Neural progenitor cell (in vitro differentiated cells): ENCODE data around the gene PIK3CB. TPM values are rescaled to one million over a fixed set of nuclear protein-coding genes. Genes with fewer than 3 reads are reported as not detected.

ENCODE experiments used
- DNase-seq: peaks from one replicate; pipeline ENCODE4 v3.0.0-alpha.2; 2016; ENCODE audit warnings: low spot score
- H2AFZ ChIP-seq: fragments of 200-600 bp; sonication (generic); replicated peaks from 2 replicates; pipeline ENCODE4 v1.6.1; 2016; ENCODE audit warnings: antibody characterized with exemption
- H3F3A ChIP-seq: fragments of 200-600 bp; sonication (generic); 2 replicates; pipeline ENCODE4 v1.6.1; 2016; ENCODE audit warnings: antibody characterized with exemption, low read depth
- H3K27ac ChIP-seq: fragments of 200-600 bp; sonication (generic); 2 replicates; pipeline ENCODE4 v1.5.1; 2016; ENCODE audit warnings: mild to moderate bottlenecking
- H3K27me3 ChIP-seq: fragments of 200-600 bp; sonication (generic); 2 replicates; pipeline ENCODE4 v1.6.1; 2016; ENCODE audit warnings: mild to moderate bottlenecking, moderate library complexity
- H3K36me3 ChIP-seq: fragments of 200-600 bp; sonication (generic); 2 replicates; pipeline ENCODE4 v1.5.1; 2016
- H3K4me1 ChIP-seq: fragments of 200-600 bp; sonication (generic); 2 replicates; pipeline ENCODE4 v1.6.1; 2016; ENCODE audit warnings: mixed run types
- H3K4me2 ChIP-seq: fragments of 200-600 bp; sonication (generic); 2 replicates; pipeline ENCODE4 v1.6.1; 2016
- H3K4me3 ChIP-seq: fragments of 200-600 bp; sonication (generic); 2 replicates; pipeline ENCODE4 v1.5.1; 2016
- H3K79me2 ChIP-seq: fragments of 200-600 bp; sonication (generic); 2 replicates; pipeline ENCODE4 v1.6.1; 2016; ENCODE audit warnings: low read depth
- H3K9ac ChIP-seq: fragments of 200-600 bp; sonication (generic); 2 replicates; pipeline ENCODE4 v1.6.1; 2016
- H3K9me3 ChIP-seq: fragments of 200-600 bp; sonication (generic); 2 replicates; pipeline ENCODE4 v1.5.1; 2016; ENCODE audit warnings: low read depth
- H4K20me1 ChIP-seq: fragments of 200-600 bp; sonication (generic); 2 replicates; pipeline ENCODE4 v1.6.1; 2016; ENCODE audit warnings: low read depth
- H3K27ac Mint-ChIP-seq: 3 replicates; pipeline ENCODE4 v1.8.0; 2021; ENCODE audit warnings: mixed read lengths
- H3K27me3 Mint-ChIP-seq: 2 replicates; pipeline ENCODE4 v1.8.0; 2022; ENCODE audit warnings: low read depth, mild to moderate bottlenecking, inconsistent platforms, moderate library complexity, mixed read lengths; ENCODE audit not compliant: insufficient read depth
- H3K36me3 Mint-ChIP-seq: 3 replicates; pipeline ENCODE4 v1.8.0; 2021; ENCODE audit warnings: mixed read lengths
- H3K4me1 Mint-ChIP-seq: 3 replicates; pipeline ENCODE4 v1.8.0; 2021; ENCODE audit warnings: mixed read lengths
- H3K4me3 Mint-ChIP-seq: 3 replicates; pipeline ENCODE4 v1.8.0; 2021; ENCODE audit warnings: mild to moderate bottlenecking, moderate library complexity, mixed read lengths
- H3K9me3 Mint-ChIP-seq: 3 replicates; pipeline ENCODE4 v1.8.0; 2020; ENCODE audit warnings: mixed read lengths
- CTCF ChIP-seq: fragments of 200-600 bp; sonication (generic); IDR thresholded peaks from 2 replicates; pipeline ENCODE4 v1.5.1; 2017; ENCODE audit warnings: antibody characterized with exemption, mild to moderate bottlenecking
- EZH2 ChIP-seq: fragments of 200-600 bp; sonication (generic); IDR thresholded peaks from 2 replicates; pipeline ENCODE4 v1.6.1; 2017; ENCODE audit warnings: antibody characterized with exemption, mild to moderate bottlenecking, moderate library complexity
- EZH2phosphoT487 ChIP-seq: fragments of 200-600 bp; sonication (generic); IDR thresholded peaks from 2 replicates; pipeline ENCODE4 v1.6.1; 2017; ENCODE audit warnings: antibody characterized with exemption
- total RNA-seq: library from RNA; depleted of rRNA; stranded (reverse); fragments of >200 nt; gene quantifications from 2 replicates; pipeline ENCODE4 v1.2.3, GENCODE V29; 2015; ENCODE audit warnings: low replicate concordance

The PIK3CB gene
- total RNA-seq, 1 donor from 2014 or later, result 17.7 TPM

GRCh38 chr3:138678874-138679392 lies 155.8 kb downstream of the PIK3CB start:
- Histone ChIP-seq H2AFZ (no peak overlapping the region), H3F3A (no peaks in the 10 kb centered on the region), H3K79me2 (no peaks in the 10 kb centered on the region), H3K4me3 (no peak overlapping the region), H3K36me3 (peaks cover 9% of the 10 kb centered on the region), H3K9ac (no peak overlapping the region), H3K27me3 (no peaks in the 10 kb centered on the region), H3K4me1 (no peaks in the 10 kb centered on the region), H3K27ac (no peak overlapping the region), H3K4me2 (no peak overlapping the region), H4K20me1 (no peaks in the 10 kb centered on the region), H3K9me3 (no peaks in the 10 kb centered on the region)
- peak overlapping the region; percentile 46 for H3K27ac Mint-ChIP-seq
- no peak overlapping the region for H3K4me3 Mint-ChIP-seq
- H3K27me3 Mint-ChIP-seq, result no peaks in the 10 kb centered on the region
- DNase-seq, result no peak
- TF ChIP-seq CTCF (no peak), EZH2 (no peak), EZH2phosphoT487 (no peak)
- peaks cover 20% of the 10 kb centered on the region for H3K9me3 Mint-ChIP-seq
- H3K4me1 Mint-ChIP-seq, result peaks cover 2% of the 10 kb centered on the region
- peaks cover 28% of the 10 kb centered on the region for H3K36me3 Mint-ChIP-seq

- H3K36me3 ChIP-seq, result peaks cover 9% of the 10 kb centered on the region
- Mint-ChIP-seq H3K27ac (no peak overlapping the region), H3K9me3 (peaks cover 21% of the 10 kb centered on the region), H3K4me1 (peaks cover 7% of the 10 kb centered on the region), H3K4me3 (no peak overlapping the region), H3K27me3 (no peaks in the 10 kb centered on the region), H3K36me3 (peaks cover 35% of the 10 kb centered on the region)
- H3K9ac ChIP-seq, result no peak overlapping the region
- no peak overlapping the region for H3K4me3 ChIP-seq
- no peak for DNase-seq
- H4K20me1 ChIP-seq, result no peaks in the 10 kb centered on the region
- H3K4me2 ChIP-seq, result no peak overlapping the region
- no peaks in the 10 kb centered on the region for H3K4me1 ChIP-seq
- H3F3A ChIP-seq, result no peaks in the 10 kb centered on the region
- H3K27ac ChIP-seq, result no peak overlapping the region
- H3K79me2 ChIP-seq, result no peaks in the 10 kb centered on the region
- no peaks in the 10 kb centered on the region for H3K9me3 ChIP-seq
- TF ChIP-seq EZH2phosphoT487 (no peak), EZH2 (no peak), CTCF (no peak)
- no peaks in the 10 kb centered on the region for H3K27me3 ChIP-seq
- H2AFZ ChIP-seq, result no peak overlapping the region
These were observed 156.6 kb downstream of the PIK3CB start for GRCh38 chr3:138678086-138678485.

GRCh38 chr3:138675393-138675792 lies 159.3 kb downstream of the PIK3CB start:
- Mint-ChIP-seq H3K9me3 (peaks cover 21% of the 10 kb centered on the region), H3K4me3 (no peak overlapping the region), H3K27ac (no peak overlapping the region), H3K36me3 (peaks cover 36% of the 10 kb centered on the region), H3K27me3 (no peaks in the 10 kb centered on the region), H3K4me1 (peaks cover 10% of the 10 kb centered on the region)
- H3K27me3 ChIP-seq, result no peaks in the 10 kb centered on the region
- no peak overlapping the region for H3K27ac ChIP-seq
- no peaks in the 10 kb centered on the region for H3K9me3 ChIP-seq
- DNase-seq, result no peak
- no peaks in the 10 kb centered on the region for H3K79me2 ChIP-seq
- no peak overlapping the region for H2AFZ ChIP-seq
- no peak overlapping the region for H3K4me3 ChIP-seq
- no peak overlapping the region for H3K4me2 ChIP-seq
- no peaks in the 10 kb centered on the region for H4K20me1 ChIP-seq
- H3K9ac ChIP-seq, result no peak overlapping the region
- H3K36me3 ChIP-seq, result peaks cover 4% of the 10 kb centered on the region
- no peaks in the 10 kb centered on the region for H3F3A ChIP-seq
- peaks cover 12% of the 10 kb centered on the region for H3K4me1 ChIP-seq
- TF ChIP-seq EZH2 (no peak), EZH2phosphoT487 (no peak)

- Histone ChIP-seq H4K20me1 (no peaks in the 10 kb centered on the region), H3K27ac (no peak overlapping the region), H3K9me3 (no peaks in the 10 kb centered on the region), H3K4me1 (peaks cover 12% of the 10 kb centered on the region), H3F3A (no peaks in the 10 kb centered on the region), H3K4me3 (no peak overlapping the region), H3K27me3 (no peaks in the 10 kb centered on the region), H2AFZ (no peak overlapping the region), H3K9ac (no peak overlapping the region), H3K79me2 (no peaks in the 10 kb centered on the region), H3K4me2 (no peak overlapping the region), H3K36me3 (peaks cover 4% of the 10 kb centered on the region)
- Mint-ChIP-seq H3K27me3 (no peaks in the 10 kb centered on the region), H3K27ac (no peak overlapping the region), H3K36me3 (peaks cover 34% of the 10 kb centered on the region), H3K4me3 (no peak overlapping the region), H3K4me1 (peaks cover 13% of the 10 kb centered on the region), H3K9me3 (peaks cover 21% of the 10 kb centered on the region)
- TF ChIP-seq EZH2phosphoT487, result no peak
- TF ChIP-seq CTCF, result no peak
- TF ChIP-seq EZH2, result no peak
- no peak for DNase-seq
These were observed 160.8 kb downstream of the PIK3CB start for GRCh38 chr3:138673641-138674530.
